Astrocyte of the spinal cord (primary cell): ENCODE data around the gene SH3RF3.

Experiments used
- DNase-seq: peaks from one replicate; pipeline ENCODE4 v3.0.0; 2011; ENCODE audit warnings: low read depth, low spot score
- H3K4me3 ChIP-seq: 2 replicates; pipeline ENCODE4 v1.5.1; 2011; ENCODE audit warnings: low read depth, mild to moderate bottlenecking, low read length, moderate library complexity
- in situ Hi-C: cut with HindIII; loops from 2 replicates; pipeline ENCODE4 v1.10.0; 2017; ENCODE audit warnings: low sequenced_read_pairs
- TF ChIP-seq, protein P1 (sequence below): IDR thresholded peaks from 2 replicates; pipeline ENCODE4 v1.5.1; 2012; ENCODE audit warnings: low read depth, mild to moderate bottlenecking, low read length, inconsistent platforms

SH3RF3 gene

DNA sequence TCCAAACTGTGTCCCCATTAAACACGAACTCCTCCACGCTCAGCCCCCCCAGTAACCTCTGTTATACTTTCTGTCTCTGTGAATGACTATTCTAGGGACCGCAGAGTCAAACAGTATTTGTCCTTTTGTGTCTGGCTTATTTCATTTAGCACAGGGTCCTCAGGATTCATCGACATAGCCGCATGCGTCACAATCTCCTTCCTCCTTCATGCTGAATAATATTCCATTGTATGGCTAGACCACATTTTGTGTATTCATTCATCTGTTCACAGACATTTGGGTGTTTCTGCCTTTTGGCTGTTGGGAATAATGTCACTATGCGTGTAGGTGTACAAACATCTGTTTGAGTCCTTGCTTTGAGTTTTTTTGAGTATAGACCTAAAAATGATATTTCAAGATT, 80.9 kb downstream of the SH3RF3 start:
- H3K4me3 ChIP-seq, result no peak overlapping the region
- in situ Hi-C loops, result no loop called here
- TF ChIP-seq, protein P1, sequence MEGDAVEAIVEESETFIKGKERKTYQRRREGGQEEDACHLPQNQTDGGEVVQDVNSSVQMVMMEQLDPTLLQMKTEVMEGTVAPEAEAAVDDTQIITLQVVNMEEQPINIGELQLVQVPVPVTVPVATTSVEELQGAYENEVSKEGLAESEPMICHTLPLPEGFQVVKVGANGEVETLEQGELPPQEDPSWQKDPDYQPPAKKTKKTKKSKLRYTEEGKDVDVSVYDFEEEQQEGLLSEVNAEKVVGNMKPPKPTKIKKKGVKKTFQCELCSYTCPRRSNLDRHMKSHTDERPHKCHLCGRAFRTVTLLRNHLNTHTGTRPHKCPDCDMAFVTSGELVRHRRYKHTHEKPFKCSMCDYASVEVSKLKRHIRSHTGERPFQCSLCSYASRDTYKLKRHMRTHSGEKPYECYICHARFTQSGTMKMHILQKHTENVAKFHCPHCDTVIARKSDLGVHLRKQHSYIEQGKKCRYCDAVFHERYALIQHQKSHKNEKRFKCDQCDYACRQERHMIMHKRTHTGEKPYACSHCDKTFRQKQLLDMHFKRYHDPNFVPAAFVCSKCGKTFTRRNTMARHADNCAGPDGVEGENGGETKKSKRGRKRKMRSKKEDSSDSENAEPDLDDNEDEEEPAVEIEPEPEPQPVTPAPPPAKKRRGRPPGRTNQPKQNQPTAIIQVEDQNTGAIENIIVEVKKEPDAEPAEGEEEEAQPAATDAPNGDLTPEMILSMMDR, result no peak
- DNase-seq, result no peak

DNA sequence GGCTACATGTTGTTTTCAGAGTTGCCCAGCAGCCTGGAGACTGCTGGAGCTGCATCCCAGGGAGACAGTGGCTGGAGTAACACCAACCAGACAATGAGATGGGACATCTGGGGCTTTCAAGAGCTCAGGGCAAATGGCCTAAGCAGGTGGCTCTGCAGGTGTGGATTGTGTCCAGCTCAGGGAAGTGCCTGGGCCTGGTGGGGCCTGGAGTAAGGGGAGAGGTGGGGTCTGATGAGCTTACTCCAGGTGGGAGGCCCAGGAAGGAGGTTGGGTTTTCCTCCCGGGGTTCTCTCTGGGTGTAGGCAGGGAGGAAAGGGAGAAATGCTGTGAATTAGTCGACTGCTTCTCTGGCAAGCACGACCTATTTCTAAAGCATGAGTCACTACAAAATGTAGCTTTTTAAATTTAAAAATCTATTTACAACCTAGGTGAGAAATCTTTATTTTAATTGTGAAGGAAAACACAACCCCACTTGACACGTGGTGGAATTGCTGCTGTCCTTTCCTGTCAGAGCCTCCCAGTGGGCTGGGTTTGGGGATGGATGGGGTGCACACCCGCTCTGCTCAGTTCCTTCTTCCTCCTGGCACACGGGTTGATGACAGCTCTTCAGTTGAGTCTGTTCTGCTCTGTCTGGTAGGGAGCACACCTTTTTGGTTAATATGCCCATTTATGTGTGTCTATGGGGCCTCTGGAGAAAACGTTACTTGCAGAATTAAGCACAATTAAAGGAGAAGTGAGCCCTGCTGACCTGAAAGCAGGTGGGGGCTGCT, 81.6 kb downstream of the SH3RF3 start:
- TF ChIP-seq, protein P1, result no peak
- DNase-seq, result peak; percentile 29
- H3K4me3 ChIP-seq, result no peak overlapping the region
- in situ Hi-C loops, result no loop called here

DNA sequence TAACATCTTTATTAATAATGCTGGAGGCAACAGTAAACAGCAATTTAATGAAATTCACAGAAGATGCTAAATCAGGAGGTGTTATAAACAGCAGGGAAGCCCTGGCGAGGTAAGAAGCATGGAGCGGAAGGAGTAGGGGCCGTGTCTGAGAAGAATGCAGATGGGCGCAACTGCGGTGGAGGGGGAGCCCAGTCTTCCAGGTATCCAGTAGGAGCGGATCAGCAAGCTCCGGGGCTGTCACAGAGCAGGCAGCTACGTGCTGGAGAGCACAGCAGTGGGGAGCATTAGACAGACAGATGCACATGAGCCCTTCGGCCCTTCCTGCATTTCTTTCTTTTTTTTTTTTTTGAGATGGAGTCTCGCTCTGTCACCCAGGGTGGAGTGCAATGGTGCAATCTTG, 82.3 kb downstream of the SH3RF3 start:
- TF ChIP-seq, protein P1, result no peak

DNA sequence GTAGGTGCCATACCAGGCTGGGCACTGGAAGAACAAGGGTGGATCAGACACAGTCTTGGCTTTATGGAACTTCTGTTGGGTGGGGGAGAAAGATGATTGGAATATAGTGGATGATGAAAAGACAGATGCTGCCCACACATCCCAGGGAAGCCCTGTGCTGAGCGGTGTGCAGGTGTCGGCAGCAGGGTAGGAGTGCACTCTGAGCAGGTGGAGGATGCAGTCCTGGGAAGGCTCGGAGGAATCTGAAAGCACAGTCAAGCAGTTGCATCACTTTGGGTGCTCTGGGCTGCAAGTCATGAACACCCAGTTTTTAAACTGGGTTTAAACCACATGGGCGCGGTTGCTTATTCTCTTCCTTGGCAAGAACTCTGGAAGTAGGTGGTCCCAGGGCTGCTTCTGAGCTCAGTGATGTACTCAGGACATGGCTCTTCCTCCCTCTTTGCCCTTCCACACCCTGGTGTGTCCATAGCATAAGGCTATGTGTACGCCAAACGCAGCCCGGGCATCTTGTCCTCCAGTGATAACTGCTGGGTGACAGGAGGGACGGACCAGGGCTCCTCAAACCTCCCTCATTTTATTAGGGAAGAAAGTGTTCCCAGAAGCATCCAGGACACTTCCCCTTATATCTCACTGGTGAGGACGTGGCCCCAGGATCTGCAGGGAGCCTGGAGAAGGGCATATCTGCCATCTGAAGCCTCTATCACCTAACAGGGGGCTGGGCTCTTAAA, 84.0 kb downstream of the SH3RF3 start:
- in situ Hi-C loops, result no loop called here
- DNase-seq, result no peak

More for the DNA sequence above, 82.3 kb downstream of the SH3RF3 start:
- no peak overlapping the region for H3K4me3 ChIP-seq
- no peak for DNase-seq
- in situ Hi-C loops, result no loop called here

DNA sequence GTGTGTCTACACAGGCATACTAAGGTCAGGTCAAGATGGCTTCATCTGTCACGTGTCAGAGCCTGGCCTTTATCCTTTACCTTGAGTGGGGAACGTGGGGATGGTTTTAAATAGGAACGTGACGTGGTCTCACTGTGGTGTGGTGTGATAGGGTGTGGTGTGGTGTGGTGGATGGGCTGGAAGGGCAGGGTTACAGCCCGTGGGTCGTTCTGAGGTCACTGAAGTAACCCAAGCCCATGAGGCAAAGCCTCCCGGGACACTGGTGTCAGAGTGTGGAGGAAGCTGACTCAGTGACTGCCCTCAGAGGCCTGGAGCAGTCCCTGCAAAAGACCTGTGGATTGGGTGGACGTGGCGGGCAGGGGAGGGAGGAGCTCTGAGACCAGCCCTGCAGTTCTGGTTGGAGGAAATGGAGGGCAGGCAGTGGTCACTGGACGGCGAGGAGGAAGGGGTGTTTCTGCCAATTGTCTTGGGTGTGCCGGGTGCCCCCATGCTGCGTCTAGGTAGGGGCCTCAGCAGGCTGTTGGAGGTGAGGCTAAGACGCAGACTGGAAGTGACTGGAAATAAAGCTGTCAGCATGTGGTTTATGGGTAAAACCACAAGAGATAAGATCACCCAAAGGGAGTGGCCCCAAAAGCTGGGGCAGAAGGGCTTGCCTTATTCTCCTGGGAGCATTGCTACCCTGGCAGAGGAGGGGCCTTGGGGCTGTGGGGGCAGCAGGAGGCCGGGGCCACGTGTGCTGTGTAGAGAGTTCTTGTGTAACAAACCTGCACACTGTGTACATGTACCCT, 84.8 kb downstream of the SH3RF3 start:
- in situ Hi-C loops, result no loop called here
- H3K4me3 ChIP-seq, result no peak overlapping the region
- DNase-seq, result peak; percentile 81
- TF ChIP-seq, protein P1, result no peak

More for the DNA sequence above, 84.0 kb downstream of the SH3RF3 start:
- TF ChIP-seq, protein P1, result no peak
- H3K4me3 ChIP-seq, result no peak overlapping the region

DNA sequence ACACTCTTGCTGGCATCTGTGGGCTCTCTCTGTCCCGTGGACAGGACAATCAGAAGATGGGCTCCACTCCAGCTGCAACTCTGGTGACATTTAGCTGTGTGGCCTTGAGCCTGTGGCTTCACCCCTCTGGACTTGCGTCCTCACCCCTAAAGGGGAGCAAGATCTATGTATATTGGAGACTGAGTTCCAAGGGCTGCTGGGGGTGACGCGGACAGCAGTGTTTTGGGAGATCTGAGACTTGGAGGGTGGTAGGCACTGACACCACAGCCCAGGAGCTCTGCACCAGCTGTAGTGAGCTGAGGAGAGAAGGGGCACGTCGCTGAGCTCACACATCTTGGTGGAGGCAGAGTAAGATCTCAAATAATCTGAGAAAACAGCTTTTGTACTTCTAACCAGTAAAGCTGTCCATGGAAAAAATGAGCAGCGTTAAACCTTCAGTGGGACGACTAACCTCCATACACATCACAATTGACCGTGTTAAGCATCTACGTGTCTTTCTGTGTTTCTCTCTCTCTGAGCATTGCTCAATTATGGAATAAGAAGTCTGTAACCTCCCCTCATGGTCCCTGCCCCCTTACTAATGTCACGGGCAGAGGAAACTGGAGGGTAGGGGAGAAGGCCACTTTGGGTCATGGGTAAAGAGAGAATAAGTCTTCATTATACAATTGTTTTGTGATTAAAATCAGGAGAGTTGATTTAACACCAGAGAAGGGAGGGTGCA, 85.8 kb downstream of the SH3RF3 start:
- TF ChIP-seq, protein P1, result no peak
- no peak overlapping the region for H3K4me3 ChIP-seq
- in situ Hi-C loops, result no loop called here

More for the DNA sequence above, 85.8 kb downstream of the SH3RF3 start:
- DNase-seq, result no peak
